Endodermal cell (in vitro differentiated cells): ENCODE data around the gene PTPN9. TPM values are rescaled to one million over a fixed set of nuclear protein-coding genes. Genes with fewer than 3 reads are reported as not detected.
"Not testable (repeated sequence)": the region's sequence is repeated elsewhere in the genome, so short reads cannot be mapped to it uniquely, and the experiment has no call there.

Experiments
- DNase-seq: peaks from one replicate; pipeline ENCODE4 v3.0.0-alpha.2; 2017
- H3K27ac ChIP-seq: 2 replicates; pipeline ENCODE4 v1.5.1; 2013; ENCODE audit warnings: mild to moderate bottlenecking, low read depth, low read length, moderate library complexity
- H3K27me3 ChIP-seq: 2 replicates; pipeline ENCODE4 v1.6.1; 2013; ENCODE audit warnings: mild to moderate bottlenecking, low read length, moderate library complexity; ENCODE audit not compliant: insufficient read depth, control insufficient read depth, poor library complexity, severe bottlenecking
- H3K36me3 ChIP-seq: 2 replicates; pipeline ENCODE4 v1.7.0; 2013; ENCODE audit warnings: mild to moderate bottlenecking, low read length, moderate library complexity; ENCODE audit not compliant: control insufficient read depth, insufficient read depth
- H3K4me1 ChIP-seq: one replicate; pipeline ENCODE4 v1.7.0; 2013; ENCODE audit warnings: low read length; ENCODE audit not compliant: control insufficient read depth, insufficient read depth
- H3K4me3 ChIP-seq: 2 replicates; pipeline ENCODE4 v1.5.1; 2013; ENCODE audit warnings: mild to moderate bottlenecking, low read length, moderate library complexity
- H3K9ac ChIP-seq: 2 replicates; pipeline ENCODE4 v1.6.1; 2013; ENCODE audit warnings: mild to moderate bottlenecking, low read length, moderate library complexity; ENCODE audit not compliant: poor library complexity, severe bottlenecking; ENCODE audit errors: extremely low read depth
- H3K9me3 ChIP-seq: 2 replicates; pipeline ENCODE4 v1.6.1; 2013; ENCODE audit warnings: mild to moderate bottlenecking, low read length, moderate library complexity; ENCODE audit not compliant: control insufficient read depth
- H3K27ac Mint-ChIP-seq: 2 replicates; pipeline ENCODE4 v1.8.0; 2020; ENCODE audit warnings: mixed read lengths
- H3K27me3 Mint-ChIP-seq: 2 replicates; pipeline ENCODE4 v1.8.0; 2021; ENCODE audit warnings: mild to moderate bottlenecking, mixed read lengths; ENCODE audit not compliant: insufficient read depth
- H3K36me3 Mint-ChIP-seq: 2 replicates; pipeline ENCODE4 v1.8.0; 2020; ENCODE audit warnings: low read depth, mixed read lengths
- H3K4me1 Mint-ChIP-seq: 2 replicates; pipeline ENCODE4 v1.8.0; 2020; ENCODE audit warnings: mixed read lengths
- H3K4me3 Mint-ChIP-seq: 2 replicates; pipeline ENCODE4 v1.8.0; 2020; ENCODE audit warnings: mild to moderate bottlenecking, moderate library complexity, mixed read lengths
- H3K9me3 Mint-ChIP-seq: 2 replicates; pipeline ENCODE4 v1.8.0; 2020; ENCODE audit warnings: mild to moderate bottlenecking, mixed read lengths
- WGBS, 2 experiments: methylation state at CpG; one replicate each; pipeline versions ENCODE4 v1.1.5 to v1.1.7; 2013; ENCODE audit warnings: missing lambda C conversion rate in 2 of 2, mixed read lengths in 1 of 2; ENCODE audit not compliant: insufficient coverage in 1 of 2, insufficient read length in 1 of 2; 5-methylcytosine and 5-hydroxymethylcytosine counted together
- total RNA-seq, 2 donors: library from RNA; stranded (reverse); fragmentation: NEBNext Ultra II Directional in 1 of 2; extraction: Animal tissue kit (Norgen Biotek cat#: 25700) in 1 of 2; gene quantifications; 2 replicates in 1 of 2; 3 replicates in 1 of 2; pipeline ENCODE4 v1.2.1, GENCODE V29; 2021
- TF ChIP-seq, protein P1 (sequence below): fragments of 200-600 bp; sonication (generic); conservative IDR thresholded peaks from 2 replicates; pipeline ENCODE4 v1.5.0; 2021; ENCODE audit warnings: antibody characterized with exemption, mild to moderate bottlenecking

Gene PTPN9
- total RNA-seq, 2 donors from 2014 or later = 49.1 to 53.5 TPM

DNA sequence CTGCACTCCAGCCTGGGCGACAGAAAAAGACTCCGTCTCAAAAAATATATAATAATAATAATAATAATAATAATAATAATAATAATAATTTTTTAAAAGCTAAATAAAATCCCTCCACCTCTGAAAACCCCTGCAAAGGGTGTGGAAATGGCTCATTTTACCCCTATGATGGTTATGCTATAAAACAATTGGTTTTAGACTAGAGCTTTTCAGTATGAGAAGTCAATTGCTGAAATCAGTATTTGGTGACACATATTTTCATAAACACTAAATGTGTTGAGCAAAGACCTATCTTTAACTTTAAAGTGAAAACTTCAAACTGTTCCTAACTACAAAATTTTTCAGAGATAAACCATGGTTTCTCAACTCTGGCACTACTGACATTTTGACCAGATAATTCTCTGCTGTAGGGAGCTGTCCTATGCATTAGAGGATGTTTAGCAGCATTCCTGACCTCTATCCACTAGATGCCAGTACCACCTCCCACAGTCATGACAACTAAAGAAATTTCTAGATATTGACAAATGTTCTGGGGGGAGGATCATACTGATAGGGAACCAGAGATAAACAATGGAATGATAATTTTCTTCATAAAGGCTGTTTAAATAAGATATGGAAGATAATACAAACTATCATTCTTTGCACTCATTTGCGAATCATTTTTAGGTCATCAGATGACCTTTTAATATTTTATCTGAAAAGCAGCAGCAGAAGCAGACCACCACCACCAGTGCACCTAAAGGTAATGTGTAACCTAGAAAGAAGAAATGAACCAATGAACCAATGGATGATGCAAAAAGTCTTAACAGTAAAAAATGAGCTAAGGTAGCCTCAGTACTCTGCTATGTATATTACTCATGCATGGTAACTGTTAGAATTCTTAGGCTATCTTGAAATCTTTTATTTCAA, 13.8 kb downstream of the PTPN9 start:
- TF ChIP-seq, protein P1, sequence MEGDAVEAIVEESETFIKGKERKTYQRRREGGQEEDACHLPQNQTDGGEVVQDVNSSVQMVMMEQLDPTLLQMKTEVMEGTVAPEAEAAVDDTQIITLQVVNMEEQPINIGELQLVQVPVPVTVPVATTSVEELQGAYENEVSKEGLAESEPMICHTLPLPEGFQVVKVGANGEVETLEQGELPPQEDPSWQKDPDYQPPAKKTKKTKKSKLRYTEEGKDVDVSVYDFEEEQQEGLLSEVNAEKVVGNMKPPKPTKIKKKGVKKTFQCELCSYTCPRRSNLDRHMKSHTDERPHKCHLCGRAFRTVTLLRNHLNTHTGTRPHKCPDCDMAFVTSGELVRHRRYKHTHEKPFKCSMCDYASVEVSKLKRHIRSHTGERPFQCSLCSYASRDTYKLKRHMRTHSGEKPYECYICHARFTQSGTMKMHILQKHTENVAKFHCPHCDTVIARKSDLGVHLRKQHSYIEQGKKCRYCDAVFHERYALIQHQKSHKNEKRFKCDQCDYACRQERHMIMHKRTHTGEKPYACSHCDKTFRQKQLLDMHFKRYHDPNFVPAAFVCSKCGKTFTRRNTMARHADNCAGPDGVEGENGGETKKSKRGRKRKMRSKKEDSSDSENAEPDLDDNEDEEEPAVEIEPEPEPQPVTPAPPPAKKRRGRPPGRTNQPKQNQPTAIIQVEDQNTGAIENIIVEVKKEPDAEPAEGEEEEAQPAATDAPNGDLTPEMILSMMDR = no peak
- H3K4me1 ChIP-seq = peaks cover 5% of the 10 kb centered on the region
- no peaks in the 10 kb centered on the region for H3K27me3 ChIP-seq
- Mint-ChIP-seq H3K27ac (no peak overlapping the region), H3K9me3 (no peaks in the 10 kb centered on the region), H3K4me3 (no peak overlapping the region), H3K4me1 (peaks cover 4% of the 10 kb centered on the region), H3K27me3 (no peaks in the 10 kb centered on the region), H3K36me3 (peaks cover 37% of the 10 kb centered on the region)
- no peak overlapping the region for H3K9ac ChIP-seq
- H3K9me3 ChIP-seq = no peaks in the 10 kb centered on the region
- H3K36me3 ChIP-seq = peaks cover 36% of the 10 kb centered on the region
- 78% methylated on average over 1 of the region's 3 CpGs; no CpG with 5 or more reads in 1 of the 2 experiments for WGBS, 2 experiments
- H3K4me3 ChIP-seq = no peak overlapping the region
- DNase-seq = no peak
- no peak overlapping the region for H3K27ac ChIP-seq

DNA sequence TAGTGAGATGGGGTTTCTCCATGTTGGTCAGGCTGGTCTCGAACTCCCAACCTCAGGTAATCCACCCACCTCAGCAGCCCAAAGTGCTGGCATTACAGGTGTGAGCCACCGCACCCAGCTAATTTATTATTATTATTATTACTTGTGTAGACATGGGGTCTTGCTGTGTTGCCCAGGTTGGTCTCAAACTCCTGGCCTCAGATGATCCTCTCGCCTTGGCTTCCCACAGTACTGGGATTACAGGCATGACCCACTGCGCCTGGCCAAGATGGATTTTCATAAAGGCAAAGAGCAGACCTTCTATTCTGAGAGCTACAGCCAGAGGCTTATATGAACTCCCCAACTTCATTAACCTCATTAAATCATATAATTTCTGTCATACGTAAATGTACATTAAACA, 17.2 kb downstream of the PTPN9 start:
- no peak for DNase-seq
- H3K27ac Mint-ChIP-seq = peak overlapping the region; percentile 19
- Histone ChIP-seq H3K9ac (no peak overlapping the region), H3K4me3 (no peak overlapping the region), H3K27me3 (no peaks in the 10 kb centered on the region), H3K27ac (no peak overlapping the region), H3K9me3 (no peaks in the 10 kb centered on the region), H3K4me1 (peaks cover 5% of the 10 kb centered on the region), H3K36me3 (peaks cover 30% of the 10 kb centered on the region)
- H3K27me3 Mint-ChIP-seq = no peaks in the 10 kb centered on the region
- H3K9me3 Mint-ChIP-seq = peaks cover 10% of the 10 kb centered on the region
- 97 to 99% methylated on average over 3 to 4 of the region's 5 CpGs for WGBS, 2 experiments
- H3K4me3 Mint-ChIP-seq = no peak overlapping the region
- TF ChIP-seq, protein P1 = no peak
- H3K36me3 Mint-ChIP-seq = peaks cover 44% of the 10 kb centered on the region
- H3K4me1 Mint-ChIP-seq = peaks cover 5% of the 10 kb centered on the region

DNA sequence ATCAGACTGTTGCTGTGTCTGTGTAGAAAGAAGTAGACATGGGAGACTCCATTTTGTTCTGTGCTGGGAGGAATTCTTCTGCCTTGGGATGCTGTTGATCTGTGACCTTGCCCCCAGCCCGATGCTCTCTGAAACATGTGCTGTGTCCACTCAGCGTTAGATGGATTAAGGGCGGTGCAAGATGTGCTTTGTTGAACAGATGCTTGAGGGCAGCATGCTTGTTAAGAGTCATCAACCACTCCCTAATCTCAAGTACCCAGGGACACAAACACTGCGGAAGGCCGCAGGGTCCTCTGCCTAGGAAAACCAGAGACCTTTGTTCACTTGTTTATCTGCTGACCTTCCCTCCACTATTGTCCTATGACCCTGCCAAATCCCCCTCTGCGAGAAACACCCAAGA, 19.8 kb downstream of the PTPN9 start:
- H3K4me3 ChIP-seq, H3K27ac Mint-ChIP-seq, H3K9me3 ChIP-seq, H3K27ac ChIP-seq, H3K9ac ChIP-seq, H3K27me3 ChIP-seq, H3K27me3 Mint-ChIP-seq, H3K4me1 ChIP-seq, H3K4me3 Mint-ChIP-seq, H3K4me1 Mint-ChIP-seq, DNase-seq, H3K9me3 Mint-ChIP-seq: not testable (repeated sequence)
- H3K36me3 ChIP-seq = peaks cover 31% of the 10 kb centered on the region
- peaks cover 46% of the 10 kb centered on the region for H3K36me3 Mint-ChIP-seq
- 90% methylated on average over 5 of the region's 6 CpGs; no CpG with 5 or more reads in 1 of the 2 experiments for WGBS, 2 experiments

DNA sequence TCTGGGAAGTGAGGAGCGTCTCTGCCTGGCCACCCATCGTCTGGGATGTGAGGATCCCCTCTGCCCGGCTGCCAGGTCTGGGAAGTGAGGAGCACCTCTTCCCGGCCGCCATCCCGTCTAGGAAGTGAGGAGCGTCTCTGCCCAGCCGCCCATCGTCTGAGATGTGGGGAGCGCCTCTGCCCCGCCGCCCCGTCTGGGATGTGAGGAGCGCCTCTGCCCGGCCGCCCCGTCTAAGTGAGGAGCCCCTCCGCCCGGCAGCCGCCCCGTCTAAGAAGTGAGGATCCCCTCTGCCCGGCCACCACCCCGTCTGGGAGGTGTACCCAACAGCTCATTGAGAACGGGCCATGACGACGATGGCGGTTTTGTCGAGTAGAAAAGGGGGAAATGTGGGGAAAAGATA, 20.2 kb downstream of the PTPN9 start:
- not testable (repeated sequence) for H3K4me3 Mint-ChIP-seq, H3K27me3 Mint-ChIP-seq, H3K27me3 ChIP-seq, H3K9me3 ChIP-seq, H3K27ac ChIP-seq, H3K9ac ChIP-seq, H3K27ac Mint-ChIP-seq, DNase-seq, H3K4me1 Mint-ChIP-seq, H3K4me3 ChIP-seq, H3K9me3 Mint-ChIP-seq, H3K4me1 ChIP-seq
- 91 to 96% methylated on average over 6 to 23 of the region's 28 CpGs for WGBS, 2 experiments
- peaks cover 31% of the 10 kb centered on the region for H3K36me3 ChIP-seq
- peaks cover 46% of the 10 kb centered on the region for H3K36me3 Mint-ChIP-seq
